ENCODE data around the gene ZSCAN5B. TPM values are rescaled to one million over a fixed set of nuclear protein-coding genes. Genes with fewer than 3 reads are reported as not detected.

Gene ZSCAN5B
- total RNA-seq, 2 experiments from 2014 or later, result not detected

DNA sequence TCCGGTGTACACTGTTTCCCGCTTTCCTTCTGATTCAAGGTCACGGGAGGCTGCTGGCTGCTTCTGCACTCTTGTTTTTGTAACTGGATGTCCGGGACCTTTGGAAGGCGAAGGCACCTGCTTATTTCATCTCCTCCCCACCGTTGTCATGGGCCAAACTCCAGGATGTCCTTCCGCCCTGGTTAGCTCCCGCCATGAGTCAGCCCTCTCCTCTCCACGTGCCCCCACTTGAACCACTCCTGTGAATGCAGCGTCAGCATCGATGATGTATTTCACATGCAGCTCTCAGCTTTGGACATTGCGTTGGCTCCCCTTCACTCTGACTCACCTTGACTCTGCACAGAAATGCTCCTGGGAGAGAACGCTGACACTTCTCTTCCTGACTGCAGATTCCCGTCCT, 27.3 kb downstream of the ZSCAN5B start:
- CTCF ChIA-PET, result interaction anchor here (0.5 to 1.3 kb wide), 3 partner anchors 13 to 94 kb away, joined by 3 to 4 read pairs (median 3); no protein-coding TSS in a partner anchor
- intact Hi-C loops (cut with micrococcal nuclease), result no loop called here
- Mint-ChIP-seq H3K36me3 (ENCODE audit: low read depth) (no peaks in the 10 kb centered on the region), H3K4me1 (ENCODE audit: low read depth) (peaks cover 3% of the 10 kb centered on the region), H3K4me3 (no peak overlapping the region), H3K27me3 (ENCODE audit: low read depth) (peaks cover 3% of the 10 kb centered on the region), H3K9me3 (no peaks in the 10 kb centered on the region), H3K27ac (no peak overlapping the region)
- no peak for DNase-seq

DNA sequence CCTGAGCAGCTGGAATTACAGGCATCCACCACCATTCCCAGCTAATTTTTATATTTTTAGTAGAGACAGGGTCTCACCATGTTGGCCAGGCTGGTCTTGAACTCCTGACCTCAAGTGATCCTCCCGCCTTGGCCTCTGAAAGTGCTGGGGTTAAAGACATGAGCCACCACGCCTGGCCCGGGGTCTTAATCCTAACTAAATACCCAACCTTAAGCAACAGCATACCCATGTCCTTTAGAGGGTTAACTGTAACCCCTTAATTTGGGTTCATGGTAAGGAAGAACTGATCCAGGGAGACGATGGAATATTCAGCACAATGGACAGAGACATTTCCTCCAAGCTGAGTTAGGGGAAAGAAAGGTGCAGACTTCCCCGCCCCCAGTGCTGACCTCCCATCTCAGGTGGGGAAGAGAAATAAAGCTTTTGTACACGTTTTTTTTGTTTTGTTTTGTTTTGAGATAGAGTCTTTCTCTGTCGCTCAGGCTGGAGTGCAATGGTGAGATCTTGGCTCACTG, 30.5 kb downstream of the ZSCAN5B start:
- Mint-ChIP-seq H3K36me3 (ENCODE audit: low read depth) (peaks cover under 1% of the 10 kb centered on the region), H3K27me3 (ENCODE audit: low read depth) (peaks cover 3% of the 10 kb centered on the region), H3K9me3 (no peaks in the 10 kb centered on the region), H3K4me3 (no peak overlapping the region), H3K27ac (no peak overlapping the region), H3K4me1 (ENCODE audit: low read depth) (peaks cover 8% of the 10 kb centered on the region)
- no peak for DNase-seq
- intact Hi-C loops (cut with micrococcal nuclease), result no loop called here
- CTCF ChIA-PET, result interaction anchor here (2.1 kb wide), 1 partner anchor 86 kb away, joined by 6 read pairs; no protein-coding TSS in a partner anchor

DNA sequence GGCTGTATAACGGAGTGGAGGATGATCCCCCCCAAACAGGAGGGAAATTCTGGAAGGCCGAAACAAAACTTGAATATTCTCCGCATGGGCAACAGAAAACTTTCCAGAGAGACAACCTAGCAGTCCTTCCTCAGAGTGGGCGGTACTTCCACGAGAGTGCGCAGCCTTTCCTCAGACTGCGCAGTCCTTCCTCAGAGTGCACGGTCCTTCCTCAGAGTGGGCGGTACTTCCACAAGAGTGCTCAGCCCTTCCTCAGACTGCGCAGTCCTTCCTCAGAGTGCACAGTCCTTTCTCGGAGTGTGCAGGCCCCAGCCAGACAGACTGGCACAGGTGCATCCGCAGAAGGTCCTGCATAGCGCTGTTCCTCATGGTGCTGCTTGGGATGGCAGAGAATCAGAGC, 34.5 kb downstream of the ZSCAN5B start:
- Mint-ChIP-seq H3K27me3 (ENCODE audit: low read depth) (peaks cover 3% of the 10 kb centered on the region), H3K4me1 (ENCODE audit: low read depth) (peaks cover 8% of the 10 kb centered on the region), H3K36me3 (ENCODE audit: low read depth) (peaks cover 12% of the 10 kb centered on the region), H3K4me3 (no peak overlapping the region), H3K27ac (no peak overlapping the region), H3K9me3 (no peaks in the 10 kb centered on the region)
- DNase-seq, result no peak
- intact Hi-C loops (cut with micrococcal nuclease), result loop anchor here (2.0 kb wide), 1 partner anchor 22 kb away; the partner anchor contains the start of gene ZNF444
- CTCF ChIA-PET, result interaction anchor here (0.6 kb wide), 1 partner anchor 1605 kb away, joined by 4 read pairs; no protein-coding TSS in a partner anchor

DNA sequence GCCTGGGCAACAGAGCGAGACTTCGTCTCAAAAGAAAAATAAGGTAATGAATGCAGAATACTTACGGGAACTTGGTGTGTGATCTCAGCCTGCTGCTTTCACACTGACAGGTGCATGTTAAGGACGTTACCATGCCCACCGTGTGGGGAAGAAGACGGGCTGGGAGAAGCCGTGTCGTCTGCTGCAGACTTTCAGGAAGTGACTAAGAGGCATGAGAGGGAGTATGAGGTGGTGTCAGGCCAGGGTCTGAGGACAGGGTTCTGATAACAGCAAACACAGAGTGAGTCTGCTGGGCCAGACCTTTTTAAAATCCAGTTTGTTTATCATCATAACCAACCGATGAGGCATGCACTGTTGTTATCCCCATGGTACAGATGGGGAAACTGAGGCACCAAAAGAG, 35.3 kb downstream of the ZSCAN5B start:
- no peak overlapping the region for H3K4me3 Mint-ChIP-seq
- peak; percentile 74 for DNase-seq
- peaks cover 14% of the 10 kb centered on the region for H3K36me3 Mint-ChIP-seq (ENCODE audit: low read depth)
- no peaks in the 10 kb centered on the region for H3K9me3 Mint-ChIP-seq
- CTCF ChIA-PET, result no interaction called here
- H3K27me3 Mint-ChIP-seq (ENCODE audit: low read depth), result peaks cover 3% of the 10 kb centered on the region
- H3K27ac Mint-ChIP-seq, result peak overlapping the region; percentile 65
- peaks cover 8% of the 10 kb centered on the region for H3K4me1 Mint-ChIP-seq (ENCODE audit: low read depth)
- intact Hi-C loops (cut with micrococcal nuclease), result loop anchor here (2.0 kb wide), 1 partner anchor 21 kb away; the partner anchor contains the start of gene ZNF444

DNA sequence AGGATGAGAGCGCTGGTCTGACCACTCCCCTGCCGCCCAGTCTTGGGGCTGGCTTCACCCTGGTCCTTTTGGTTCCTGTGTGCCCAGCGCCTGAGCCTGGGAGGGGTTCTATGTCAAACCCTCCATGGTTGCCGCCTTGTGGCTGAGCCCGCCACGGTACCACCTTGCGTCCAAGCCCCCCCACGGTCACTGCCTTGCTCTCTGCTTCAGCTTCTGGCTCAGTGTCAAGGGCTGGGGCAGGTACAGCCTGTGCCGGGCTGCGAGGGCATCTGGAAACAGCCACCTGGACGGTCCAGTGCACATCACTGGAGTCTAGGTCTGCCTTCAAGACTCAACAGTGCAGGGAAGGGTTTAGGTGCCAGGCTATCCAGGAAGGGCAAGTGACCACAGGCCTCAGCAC, 36.0 kb downstream of the ZSCAN5B start:
- Mint-ChIP-seq H3K36me3 (ENCODE audit: low read depth) (peaks cover 14% of the 10 kb centered on the region), H3K4me3 (no peak overlapping the region), H3K4me1 (ENCODE audit: low read depth) (peaks cover 8% of the 10 kb centered on the region), H3K27ac (peak overlapping the region; percentile 65), H3K9me3 (no peaks in the 10 kb centered on the region), H3K27me3 (ENCODE audit: low read depth) (peaks cover 3% of the 10 kb centered on the region)
- DNase-seq, result no peak
- CTCF ChIA-PET, result no interaction called here
- intact Hi-C loops (cut with micrococcal nuclease), result no loop called here

DNA sequence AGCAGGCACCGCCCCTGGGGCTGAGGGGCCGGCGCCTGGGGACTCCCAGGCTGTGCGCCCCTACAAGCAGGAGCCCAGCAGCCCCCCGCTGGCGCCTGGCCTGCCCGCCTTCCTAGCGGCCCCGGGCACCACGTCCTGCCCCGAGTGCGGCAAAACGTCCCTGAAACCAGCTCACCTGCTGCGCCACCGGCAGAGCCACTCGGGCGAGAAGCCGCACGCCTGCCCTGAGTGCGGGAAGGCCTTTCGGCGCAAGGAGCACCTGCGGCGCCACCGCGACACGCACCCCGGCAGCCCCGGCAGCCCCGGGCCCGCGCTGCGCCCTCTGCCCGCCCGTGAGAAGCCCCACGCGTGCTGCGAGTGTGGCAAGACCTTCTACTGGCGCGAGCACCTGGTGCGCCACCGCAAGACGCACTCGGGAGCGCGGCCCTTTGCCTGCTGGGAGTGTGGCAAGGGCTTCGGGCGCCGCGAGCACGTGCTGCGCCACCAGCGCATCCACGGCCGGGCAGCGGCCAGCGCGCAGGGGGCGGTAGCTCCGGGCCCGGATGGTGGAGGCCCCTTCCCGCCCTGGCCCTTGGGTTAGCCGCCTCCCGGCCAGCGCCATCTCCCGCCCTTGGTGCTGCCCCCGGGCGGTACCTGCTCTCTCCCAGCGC, 37.8 kb downstream of the ZSCAN5B start:
- CTCF ChIA-PET, result no interaction called here
- DNase-seq, result no peak
- Mint-ChIP-seq H3K9me3 (no peaks in the 10 kb centered on the region), H3K4me1 (ENCODE audit: low read depth) (peaks cover 8% of the 10 kb centered on the region), H3K27me3 (ENCODE audit: low read depth) (peaks cover 1% of the 10 kb centered on the region), H3K27ac (no peak overlapping the region), H3K36me3 (ENCODE audit: low read depth) (peaks cover 21% of the 10 kb centered on the region), H3K4me3 (no peak overlapping the region)
- intact Hi-C loops (cut with micrococcal nuclease), result no loop called here

DNA sequence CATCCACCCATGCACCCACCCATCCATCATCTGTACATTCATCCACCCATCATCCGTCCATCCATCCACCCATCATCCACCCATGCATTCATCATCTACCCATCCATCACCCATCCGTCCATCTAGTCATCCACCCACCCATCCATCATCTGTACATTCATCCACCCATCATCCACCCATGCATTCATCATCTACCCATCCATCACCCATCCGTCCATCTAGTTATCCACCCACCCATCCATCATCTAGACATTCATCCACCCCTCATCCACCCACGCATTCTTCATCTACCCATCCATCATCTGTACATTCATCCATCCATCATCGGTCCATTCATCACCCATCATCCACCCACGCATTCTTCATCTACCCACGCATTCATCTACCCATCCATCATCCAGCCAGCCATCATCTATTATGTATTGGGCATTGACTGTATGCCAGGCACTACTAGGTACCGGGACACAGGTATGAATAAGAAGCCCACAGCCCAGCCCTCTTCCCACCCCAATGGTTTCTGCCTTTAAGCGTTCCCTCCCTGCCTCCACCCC, 38.5 kb downstream of the ZSCAN5B start:
- CTCF ChIA-PET, result no interaction called here
- intact Hi-C loops (cut with micrococcal nuclease), result no loop called here
- no peaks in the 10 kb centered on the region for H3K9me3 Mint-ChIP-seq
- peaks cover 21% of the 10 kb centered on the region for H3K36me3 Mint-ChIP-seq (ENCODE audit: low read depth)
- H3K27ac Mint-ChIP-seq, result no peak overlapping the region
- no peak overlapping the region for H3K4me3 Mint-ChIP-seq
- peaks cover 8% of the 10 kb centered on the region for H3K4me1 Mint-ChIP-seq (ENCODE audit: low read depth)
- no peaks in the 10 kb centered on the region for H3K27me3 Mint-ChIP-seq (ENCODE audit: low read depth)
- DNase-seq, result no peak

DNA sequence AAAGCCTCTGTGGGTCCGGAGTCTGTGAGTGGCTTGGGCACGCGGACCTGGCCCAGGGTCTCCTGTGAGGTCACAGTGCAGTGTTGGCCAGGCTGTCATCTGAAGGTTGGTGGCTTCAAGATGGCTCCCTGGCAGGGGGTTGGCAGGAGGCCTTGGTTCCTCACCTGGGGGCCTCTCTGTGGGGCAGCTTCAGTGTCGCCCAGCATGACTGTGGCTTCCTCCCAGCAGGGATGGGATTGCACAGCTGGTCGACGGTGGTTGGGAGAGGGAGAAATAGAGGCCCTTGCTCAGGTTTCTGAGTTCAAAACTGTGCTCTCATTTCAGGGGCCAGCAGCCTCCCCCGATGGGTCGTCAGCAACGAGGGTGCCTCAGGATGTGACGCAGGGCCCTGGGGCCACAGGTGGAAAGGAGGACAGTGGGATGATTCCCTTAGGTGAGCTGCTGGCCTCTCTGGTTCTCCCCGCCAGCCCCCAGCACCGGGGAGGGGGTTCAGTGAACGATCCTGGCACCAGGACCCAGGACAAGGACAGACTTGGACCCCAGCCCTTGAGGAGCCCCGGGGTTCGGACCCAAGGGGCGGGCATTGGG, 39.3 kb downstream of the ZSCAN5B start:
- H3K4me3 Mint-ChIP-seq, result no peak overlapping the region
- CTCF ChIA-PET, result no interaction called here
- no peaks in the 10 kb centered on the region for H3K27me3 Mint-ChIP-seq (ENCODE audit: low read depth)
- H3K27ac Mint-ChIP-seq, result no peak overlapping the region
- H3K9me3 Mint-ChIP-seq, result no peaks in the 10 kb centered on the region
- peaks cover 27% of the 10 kb centered on the region for H3K36me3 Mint-ChIP-seq (ENCODE audit: low read depth)
- DNase-seq, result no peak
- H3K4me1 Mint-ChIP-seq (ENCODE audit: low read depth), result peaks cover 10% of the 10 kb centered on the region
- intact Hi-C loops (cut with micrococcal nuclease), result no loop called here

DNA sequence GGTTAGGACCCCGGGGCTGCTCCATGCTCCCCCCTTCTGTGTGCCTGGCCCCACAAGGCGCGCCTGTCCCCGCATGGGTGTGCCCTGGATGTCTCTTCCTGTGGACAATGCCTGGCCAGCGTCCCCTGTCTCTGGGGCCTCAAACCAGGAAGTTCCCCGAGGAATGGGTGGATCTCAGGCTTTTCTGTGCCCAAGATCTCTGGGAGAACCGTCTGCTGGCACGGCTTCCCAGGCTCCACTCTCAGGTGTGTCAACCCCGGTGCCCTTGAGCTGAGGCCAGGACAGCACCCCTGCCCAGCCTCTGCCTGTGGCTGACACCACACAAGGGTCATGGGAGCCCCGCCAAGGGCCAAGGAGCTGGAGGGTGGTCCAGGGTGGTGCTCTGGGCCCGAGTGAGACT, 40.8 kb downstream of the ZSCAN5B start:
- H3K36me3 Mint-ChIP-seq (ENCODE audit: low read depth), result peaks cover 28% of the 10 kb centered on the region
- CTCF ChIA-PET, result no interaction called here
- H3K27me3 Mint-ChIP-seq (ENCODE audit: low read depth), result no peaks in the 10 kb centered on the region
- H3K9me3 Mint-ChIP-seq, result no peaks in the 10 kb centered on the region
- intact Hi-C loops (cut with micrococcal nuclease), result no loop called here
- H3K4me3 Mint-ChIP-seq, result no peak overlapping the region
- H3K27ac Mint-ChIP-seq, result no peak overlapping the region
- peaks cover 13% of the 10 kb centered on the region for H3K4me1 Mint-ChIP-seq (ENCODE audit: low read depth)
- DNase-seq, result no peak

DNA sequence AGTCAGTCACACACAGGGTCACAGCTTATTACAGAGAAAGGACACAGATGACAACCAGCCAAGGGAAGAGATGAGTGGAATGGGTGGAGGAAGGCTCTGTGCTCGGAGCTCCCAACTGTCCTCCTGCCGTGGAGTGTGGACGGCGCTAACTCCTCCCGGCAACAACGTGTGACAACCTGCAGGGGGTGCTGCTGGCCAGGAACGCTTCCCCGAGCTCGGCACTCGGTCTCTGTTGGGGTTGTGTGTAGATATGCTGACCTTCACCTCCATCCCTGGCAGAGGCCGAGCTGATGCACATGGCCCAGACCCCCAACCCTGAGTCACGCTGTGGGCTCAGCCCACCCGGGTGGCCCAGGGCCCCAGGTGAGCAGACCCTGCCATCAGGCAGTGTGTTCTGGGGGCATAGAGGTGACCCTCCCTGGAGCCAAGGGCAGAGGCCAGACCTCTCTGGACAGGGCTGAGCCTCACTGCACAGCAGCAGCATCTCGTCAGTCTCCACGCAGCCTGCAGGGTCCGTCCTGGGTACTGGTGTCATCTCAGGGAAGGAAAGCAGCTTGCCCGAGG, 42.4 kb downstream of the ZSCAN5B start:
- no peak overlapping the region for H3K27ac Mint-ChIP-seq
- DNase-seq, result peak; percentile 15
- no peaks in the 10 kb centered on the region for H3K9me3 Mint-ChIP-seq
- peaks cover 29% of the 10 kb centered on the region for H3K36me3 Mint-ChIP-seq (ENCODE audit: low read depth)
- no peak overlapping the region for H3K4me3 Mint-ChIP-seq
- intact Hi-C loops (cut with micrococcal nuclease), result no loop called here
- no peaks in the 10 kb centered on the region for H3K27me3 Mint-ChIP-seq (ENCODE audit: low read depth)
- H3K4me1 Mint-ChIP-seq (ENCODE audit: low read depth), result peaks cover 13% of the 10 kb centered on the region
- CTCF ChIA-PET, result interaction anchor here (0.6 to 2.4 kb wide), 7 partner anchors 9 to 98 kb away, joined by 3 to 11 read pairs (median 3); no protein-coding TSS in a partner anchor

DNA sequence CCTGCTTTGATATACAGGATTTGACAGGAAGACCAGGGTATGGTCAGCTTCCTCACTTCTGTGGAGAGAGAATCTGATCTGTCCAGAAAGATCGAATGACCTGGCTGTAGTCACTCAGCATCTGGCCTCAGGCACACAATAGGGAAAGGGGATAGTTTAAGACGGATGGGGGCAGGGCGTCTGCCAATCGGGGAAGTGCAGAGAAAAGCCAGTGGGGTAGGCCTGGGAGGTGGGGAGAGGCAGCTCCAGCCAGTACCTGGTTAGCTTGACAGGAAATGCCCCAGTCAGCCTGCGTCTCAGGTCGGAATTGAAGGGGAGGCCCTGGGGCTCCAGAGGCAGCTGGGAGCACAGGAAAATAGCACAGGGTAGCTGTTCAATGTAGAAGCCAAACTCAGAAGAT, 44.1 kb downstream of the ZSCAN5B start:
- H3K4me1 Mint-ChIP-seq (ENCODE audit: low read depth), result peaks cover 16% of the 10 kb centered on the region
- peak; percentile 11 for DNase-seq
- H3K27me3 Mint-ChIP-seq (ENCODE audit: low read depth), result no peaks in the 10 kb centered on the region
- H3K9me3 Mint-ChIP-seq, result no peaks in the 10 kb centered on the region
- H3K27ac Mint-ChIP-seq, result peak overlapping the region; percentile 48
- CTCF ChIA-PET, result interaction anchor here (1.2 kb wide), 1 partner anchor 19 kb away, joined by 3 read pairs; no protein-coding TSS in a partner anchor
- intact Hi-C loops (cut with micrococcal nuclease), result no loop called here
- no peak overlapping the region for H3K4me3 Mint-ChIP-seq
- peaks cover 29% of the 10 kb centered on the region for H3K36me3 Mint-ChIP-seq (ENCODE audit: low read depth)

DNA sequence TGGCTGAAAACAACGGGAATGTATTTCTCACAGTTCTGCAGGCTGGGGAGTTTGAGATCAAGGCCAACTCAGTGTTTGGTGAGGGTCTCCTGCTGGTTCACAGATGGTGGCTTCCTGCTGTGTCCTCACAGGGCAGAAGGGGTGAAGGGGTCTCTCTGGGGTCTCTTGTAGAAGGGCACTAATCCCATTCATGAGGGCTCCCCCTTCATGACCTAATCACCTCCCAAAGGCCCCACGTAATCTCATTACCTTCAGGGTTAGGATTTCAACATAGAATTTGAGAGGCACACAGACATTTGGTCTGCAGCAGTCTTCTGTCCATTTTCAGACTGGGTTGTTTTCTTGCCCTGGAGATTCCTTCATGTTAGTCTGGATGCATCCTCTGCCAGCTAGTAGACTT, 44.9 kb downstream of the ZSCAN5B start:
- no peak for DNase-seq
- Mint-ChIP-seq H3K4me3 (no peak overlapping the region), H3K9me3 (no peaks in the 10 kb centered on the region), H3K27ac (no peak overlapping the region), H3K36me3 (ENCODE audit: low read depth) (peaks cover 34% of the 10 kb centered on the region), H3K27me3 (ENCODE audit: low read depth) (no peaks in the 10 kb centered on the region), H3K4me1 (ENCODE audit: low read depth) (peaks cover 16% of the 10 kb centered on the region)
- CTCF ChIA-PET, result interaction anchor here (1.2 kb wide), 1 partner anchor 18 kb away, joined by 3 read pairs; no protein-coding TSS in a partner anchor
- intact Hi-C loops (cut with micrococcal nuclease), result no loop called here
